Neural cell (in vitro differentiated cells): ENCODE measurements around the gene CCDC7.

Source experiments
- RAD21 ChIP-seq: fragments of 450-650 bp; conservative IDR thresholded peaks from 2 replicates; pipeline ENCODE4 v1.6.1; 2014; ENCODE audit warnings: antibody characterized with exemption, mild to moderate bottlenecking, moderate library complexity
- SMC3 ChIP-seq: fragments of 450-650 bp; conservative IDR thresholded peaks from 2 replicates; pipeline ENCODE4 v1.6.1; 2014; ENCODE audit warnings: antibody characterized with exemption, mild to moderate bottlenecking, moderate library complexity; ENCODE audit not compliant: poor library complexity
- TF ChIP-seq, protein P1 (sequence below): fragments of 450-650 bp; IDR thresholded peaks from 2 replicates; pipeline ENCODE4 v1.5.1; 2014; ENCODE audit warnings: antibody characterized with exemption, mild to moderate bottlenecking, moderate library complexity; ENCODE audit not compliant: poor library complexity, severe bottlenecking

DNA sequence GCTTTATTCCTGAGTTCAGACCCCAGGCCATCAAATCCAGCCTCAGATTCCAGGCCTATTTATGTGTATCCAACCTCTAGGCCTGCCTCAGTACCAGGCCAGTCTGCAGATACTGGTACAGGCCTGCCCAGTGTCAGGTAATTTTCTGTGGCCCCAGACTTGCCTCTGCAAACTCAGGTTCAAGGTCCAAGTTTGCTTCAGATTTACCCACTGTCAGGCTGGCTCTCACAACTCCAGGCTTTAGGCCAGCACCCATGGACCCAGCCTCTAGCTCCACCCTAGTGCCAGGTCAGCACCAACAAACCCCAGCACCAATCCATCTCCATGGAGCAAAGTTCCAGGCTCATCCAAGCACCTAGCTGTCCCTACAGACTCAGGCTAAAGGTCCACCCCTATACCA is 342.4 kb downstream of the CCDC7 start:
- TF ChIP-seq, protein P1, sequence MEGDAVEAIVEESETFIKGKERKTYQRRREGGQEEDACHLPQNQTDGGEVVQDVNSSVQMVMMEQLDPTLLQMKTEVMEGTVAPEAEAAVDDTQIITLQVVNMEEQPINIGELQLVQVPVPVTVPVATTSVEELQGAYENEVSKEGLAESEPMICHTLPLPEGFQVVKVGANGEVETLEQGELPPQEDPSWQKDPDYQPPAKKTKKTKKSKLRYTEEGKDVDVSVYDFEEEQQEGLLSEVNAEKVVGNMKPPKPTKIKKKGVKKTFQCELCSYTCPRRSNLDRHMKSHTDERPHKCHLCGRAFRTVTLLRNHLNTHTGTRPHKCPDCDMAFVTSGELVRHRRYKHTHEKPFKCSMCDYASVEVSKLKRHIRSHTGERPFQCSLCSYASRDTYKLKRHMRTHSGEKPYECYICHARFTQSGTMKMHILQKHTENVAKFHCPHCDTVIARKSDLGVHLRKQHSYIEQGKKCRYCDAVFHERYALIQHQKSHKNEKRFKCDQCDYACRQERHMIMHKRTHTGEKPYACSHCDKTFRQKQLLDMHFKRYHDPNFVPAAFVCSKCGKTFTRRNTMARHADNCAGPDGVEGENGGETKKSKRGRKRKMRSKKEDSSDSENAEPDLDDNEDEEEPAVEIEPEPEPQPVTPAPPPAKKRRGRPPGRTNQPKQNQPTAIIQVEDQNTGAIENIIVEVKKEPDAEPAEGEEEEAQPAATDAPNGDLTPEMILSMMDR: no peak
- TF ChIP-seq RAD21 (no peak), SMC3 (no peak)
